Measurements from ENCODE around the gene EDA.

GRCh38 chrX:69613946-69614345 lies 2.0 kb upstream of the EDA start:
- TF ChIP-seq CTCF (IDR thresholded peaks at IDR 0.05) (no peak), POLR2AphosphoS5 (IDR thresholded peaks at IDR 0.05) (no peak), POLR2A (IDR thresholded peaks at IDR 0.05) (no peak), EP300 (IDR thresholded peaks at IDR 0.05) (no peak)
